ENCODE results near the gene TPP2.

The TPP2 gene

DNA sequence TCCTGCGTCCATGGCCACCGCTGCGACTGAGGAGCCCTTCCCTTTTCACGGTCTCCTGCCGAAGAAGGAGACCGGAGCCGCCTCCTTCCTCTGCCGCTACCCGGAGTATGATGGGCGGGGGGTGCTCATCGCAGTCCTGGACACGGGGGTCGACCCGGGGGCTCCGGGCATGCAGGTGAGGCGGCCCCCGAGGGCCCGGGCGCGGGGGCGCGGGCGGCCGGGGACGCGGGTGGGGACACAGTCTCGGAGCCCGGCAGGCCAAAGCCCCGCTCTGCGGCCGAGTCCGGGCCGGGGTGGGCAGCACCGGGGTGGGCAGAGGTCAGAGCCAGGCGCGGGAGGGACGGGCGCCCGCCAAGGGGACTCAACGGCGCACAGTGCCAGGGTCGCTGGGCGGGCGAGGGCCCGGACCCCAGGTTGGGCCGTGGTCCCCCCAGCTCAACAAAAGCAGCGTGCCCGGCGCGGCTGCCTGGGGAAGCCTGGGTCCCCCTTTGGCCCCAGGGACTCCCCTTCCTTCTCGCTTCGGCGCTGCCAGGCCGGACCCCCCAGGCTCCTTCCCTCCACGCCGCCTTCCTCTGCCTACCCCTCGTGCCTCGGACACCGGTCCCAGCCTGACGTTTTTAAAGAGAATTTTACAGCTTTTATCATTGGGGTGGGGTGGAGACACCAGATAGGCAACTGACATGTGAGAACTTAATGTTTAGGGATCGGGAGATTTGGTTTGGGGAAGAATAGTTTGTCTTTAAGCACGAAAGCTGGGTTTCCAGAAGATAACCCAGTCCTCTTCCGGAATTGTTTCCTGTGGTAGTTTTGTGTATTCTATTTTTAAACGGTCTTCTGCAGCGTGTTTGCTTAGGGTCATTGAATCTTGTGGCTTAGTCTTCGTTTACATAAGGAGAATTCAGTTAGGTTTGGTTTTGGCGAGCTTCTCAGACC, 509 bp downstream of the TPP2 start:
- DNase-seq (ENCODE audit: low spot score): no peak

DNA sequence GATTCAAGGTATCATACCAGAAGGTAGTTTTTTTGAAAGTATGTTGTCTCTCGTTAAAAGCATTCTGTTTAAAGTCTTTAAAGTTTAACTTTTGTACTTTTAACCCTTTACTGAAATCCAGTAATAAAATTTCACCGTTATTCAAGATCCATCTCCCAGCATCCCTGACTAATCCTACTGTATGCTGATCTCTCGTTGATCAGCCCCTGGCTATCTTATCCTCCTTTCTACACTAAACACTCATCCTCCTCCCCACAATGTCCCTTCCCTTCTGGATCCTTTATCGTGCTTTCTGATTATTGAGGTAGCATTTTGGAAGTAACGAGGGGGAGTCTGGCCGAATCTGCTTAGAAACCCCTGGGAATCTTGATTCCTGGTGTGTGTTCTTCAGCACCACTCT, 1.3 kb downstream of the TPP2 start:
- DNase-seq (ENCODE audit: low spot score): no peak

DNA sequence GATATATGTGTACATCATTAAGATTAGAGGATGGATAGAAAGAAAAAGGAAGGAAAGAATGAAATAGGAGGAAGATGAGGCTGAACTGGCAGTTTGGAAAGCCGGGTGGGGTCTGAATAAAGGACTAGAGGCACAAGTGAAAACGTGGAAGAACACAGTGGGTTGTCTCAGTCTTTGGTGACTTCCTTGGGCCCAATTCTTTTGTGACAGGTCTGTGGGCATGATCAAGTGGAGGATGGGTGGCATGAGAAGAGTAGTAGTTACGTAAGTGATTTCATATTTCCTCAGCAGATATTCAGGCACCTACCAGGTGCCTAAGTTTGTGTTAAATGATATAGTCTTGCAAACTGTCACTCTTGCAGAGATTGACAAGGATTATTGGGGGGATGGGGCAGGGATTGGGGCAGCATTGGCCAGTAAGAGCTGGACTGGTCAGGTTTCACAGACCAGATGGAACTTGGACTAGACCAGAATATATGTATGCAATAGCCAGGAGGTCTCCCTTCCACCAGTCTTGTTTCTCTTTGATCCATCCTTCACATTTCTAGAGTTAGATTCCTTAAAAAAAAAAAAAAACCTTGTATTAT, 2.7 kb downstream of the TPP2 start:
- no peak for DNase-seq (ENCODE audit: low spot score)

DNA sequence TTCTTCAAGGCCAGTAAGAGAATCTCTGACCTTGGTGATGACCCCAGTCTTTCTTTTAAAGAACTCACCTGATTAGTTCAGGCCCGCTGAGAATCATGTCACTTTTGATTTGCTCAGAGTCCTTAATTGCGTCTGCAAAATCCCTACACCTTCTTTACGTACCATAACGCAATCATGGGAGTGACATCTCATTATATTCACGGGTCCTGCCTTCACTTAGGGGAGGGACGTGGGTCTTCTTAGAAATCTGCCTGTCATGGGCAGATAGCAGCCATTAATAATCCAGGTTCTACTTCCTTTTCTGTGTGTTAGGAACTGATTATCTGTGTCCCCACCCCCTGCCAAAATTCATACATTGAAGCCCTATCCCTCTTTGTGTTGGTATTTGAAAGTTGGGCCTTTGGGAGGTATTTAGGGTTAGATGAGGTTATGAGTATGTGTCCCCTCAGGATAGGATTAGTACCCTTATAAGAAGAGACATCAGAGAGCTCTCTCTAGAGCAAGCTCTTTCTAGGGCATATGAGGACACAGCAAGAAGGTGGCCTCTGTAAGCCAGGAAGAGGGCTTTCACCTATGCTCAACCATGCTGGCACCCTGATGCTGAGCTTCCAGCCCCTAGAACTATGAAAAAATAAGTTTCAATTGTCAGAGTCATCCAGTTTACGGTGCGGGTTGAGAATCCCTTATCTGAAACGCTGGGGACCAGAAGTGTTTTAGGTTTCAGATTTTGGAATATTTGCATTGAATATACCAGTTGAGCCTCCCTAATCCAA, 9.9 kb downstream of the TPP2 start:
- no peak for DNase-seq (ENCODE audit: low spot score)

DNA sequence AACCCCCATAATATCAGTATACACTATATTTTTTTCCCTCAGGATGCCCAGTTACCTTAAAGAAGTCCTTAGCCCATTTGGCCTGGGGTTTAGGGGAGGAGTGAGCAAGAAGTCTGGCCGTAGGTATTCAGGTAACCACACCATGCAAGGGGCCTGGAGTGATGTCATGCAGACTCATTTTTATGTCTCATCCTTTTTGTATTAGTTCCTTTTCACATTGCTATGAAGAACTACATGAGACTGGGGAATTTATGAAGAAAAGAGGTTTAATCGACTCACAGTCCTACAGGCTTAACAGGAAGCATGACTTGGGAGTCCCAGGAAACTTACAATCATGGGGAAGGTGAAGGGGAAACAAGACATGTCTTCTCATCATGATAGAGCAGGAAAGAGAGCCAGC, 12.2 kb downstream of the TPP2 start:
- DNase-seq (ENCODE audit: low spot score): no peak

DNA sequence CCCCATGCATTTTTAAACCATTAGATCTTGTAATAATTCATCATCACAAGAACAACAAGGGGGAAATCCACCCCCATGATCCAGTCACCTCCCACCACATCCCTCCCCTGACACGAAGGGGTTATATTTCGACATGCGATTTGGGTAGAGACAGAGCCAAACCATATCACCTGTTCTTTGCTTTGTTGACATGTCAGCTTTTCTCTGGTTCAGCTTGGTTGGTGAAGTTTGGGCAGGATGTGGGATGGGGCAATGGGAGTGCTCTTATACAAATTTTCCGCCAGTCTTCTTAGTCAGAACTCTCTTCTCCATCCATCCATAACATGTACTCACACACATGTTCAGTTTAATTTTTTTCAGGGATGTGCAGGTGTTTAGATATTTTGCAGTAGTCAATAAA, 12.9 kb downstream of the TPP2 start:
- DNase-seq (ENCODE audit: low spot score): no peak

DNA sequence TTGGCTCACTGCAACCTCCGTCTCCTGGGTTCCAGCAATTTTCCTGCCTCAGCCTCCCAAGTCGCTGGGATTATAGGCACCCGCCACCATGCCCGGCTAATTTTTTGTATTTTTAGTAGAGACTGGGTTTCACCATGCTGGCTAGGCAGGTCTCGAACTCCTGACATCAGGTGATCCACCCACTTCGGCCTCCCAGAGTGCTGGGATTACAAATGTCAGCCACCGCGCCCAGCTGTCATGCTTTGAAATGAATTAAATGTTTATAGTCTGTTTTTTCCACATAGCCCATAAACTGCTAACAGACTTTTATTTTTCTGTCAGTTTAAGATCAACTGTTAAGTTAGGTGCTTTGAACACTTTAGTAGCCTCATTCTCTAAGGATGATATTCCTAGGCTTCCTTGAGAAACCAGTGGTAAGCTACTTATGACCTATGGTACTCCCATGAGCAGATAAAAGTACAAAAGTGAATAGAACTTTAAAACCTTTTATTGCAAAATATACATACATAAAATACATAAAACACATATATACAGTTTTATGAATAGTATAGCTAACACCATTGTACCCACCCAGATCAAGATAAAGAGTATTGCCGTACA, 13.6 kb downstream of the TPP2 start:
- no peak for DNase-seq (ENCODE audit: low spot score)

DNA sequence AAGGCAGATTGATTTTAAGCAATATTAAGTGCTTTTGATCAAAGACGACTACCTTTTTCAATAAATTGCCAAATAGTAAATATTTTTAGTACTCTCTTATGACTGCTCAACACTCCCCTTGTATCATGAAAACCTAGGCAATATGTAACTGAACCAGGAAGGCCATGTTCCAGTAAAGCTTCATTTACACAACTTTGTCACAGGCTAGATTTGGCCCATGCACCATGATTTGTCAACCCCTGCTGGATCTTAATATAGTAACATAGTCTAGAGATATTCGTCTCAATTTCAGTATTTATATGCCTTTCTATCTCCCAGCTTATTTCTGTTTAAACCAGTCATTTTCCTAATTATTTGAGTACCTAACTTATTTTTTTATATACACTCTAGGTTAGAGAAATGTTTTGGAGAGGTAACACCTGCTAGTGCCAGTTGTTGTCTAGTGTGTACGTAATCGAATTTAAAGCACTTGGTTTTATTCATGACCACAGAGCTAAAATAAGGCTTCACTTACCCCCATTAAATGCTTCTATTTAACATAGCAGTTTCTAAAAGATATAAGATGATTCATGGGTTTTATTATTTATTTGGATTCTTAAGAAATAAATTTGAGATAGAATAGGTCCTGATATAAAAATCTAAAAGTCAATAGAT, 21.0 kb downstream of the TPP2 start:
- DNase-seq (ENCODE audit: low spot score): no peak

DNA sequence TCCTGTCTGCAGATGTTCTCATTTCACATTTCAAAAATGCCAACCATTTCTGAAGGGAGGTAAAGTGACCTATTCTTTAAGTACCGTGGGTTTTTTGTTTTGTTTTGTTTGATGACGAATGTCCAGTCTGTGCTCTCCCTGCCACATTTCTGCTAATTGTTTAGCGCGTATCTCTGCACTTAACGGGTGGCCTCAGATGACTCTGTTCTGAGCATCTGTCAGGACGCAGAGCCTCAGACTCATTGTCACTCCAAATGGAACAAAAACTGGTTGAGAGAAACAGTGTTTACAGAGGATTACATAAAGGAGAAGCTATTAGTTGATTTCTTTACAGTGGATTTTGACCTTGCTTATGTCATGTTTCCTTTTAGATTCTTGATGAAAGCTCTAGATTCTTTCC, 23.7 kb downstream of the TPP2 start:
- DNase-seq (ENCODE audit: low spot score): no peak

DNA sequence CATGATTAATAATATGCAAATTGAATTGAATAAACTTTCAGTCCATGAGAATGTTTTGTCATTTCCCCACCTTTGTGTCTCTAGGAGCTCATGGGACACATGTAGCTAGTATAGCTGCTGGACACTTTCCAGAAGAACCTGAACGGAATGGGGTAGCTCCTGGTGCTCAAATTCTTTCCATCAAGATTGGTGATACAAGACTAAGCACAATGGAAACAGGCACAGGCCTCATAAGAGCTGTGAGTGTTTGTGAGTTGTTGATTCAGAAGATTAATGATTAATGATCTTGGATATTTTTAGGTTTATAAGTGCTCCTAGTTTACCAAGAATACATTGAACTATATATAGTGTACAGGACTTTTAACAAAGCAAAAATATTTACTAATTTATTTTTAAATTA, 30.1 kb downstream of the TPP2 start:
- DNase-seq (ENCODE audit: low spot score): no peak

DNA sequence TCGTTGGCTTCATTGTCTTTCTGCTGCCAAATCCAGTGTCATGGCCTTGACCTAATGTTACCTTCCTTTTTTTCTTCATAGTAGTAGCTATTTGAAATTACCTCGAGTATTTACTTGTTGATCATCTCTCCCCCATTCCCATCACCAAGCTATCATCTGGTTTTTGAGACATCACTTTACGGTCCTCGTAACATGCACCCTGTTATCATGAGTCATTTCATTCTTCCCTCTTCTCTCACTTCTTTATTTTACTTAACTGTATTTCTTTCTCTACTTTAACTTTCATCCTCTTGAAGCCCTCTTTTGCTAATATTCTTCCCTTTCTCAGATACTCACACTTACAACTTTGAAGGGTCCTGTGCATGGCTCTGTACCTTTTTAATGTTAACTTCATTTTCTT, 31.8 kb downstream of the TPP2 start:
- no peak for DNase-seq (ENCODE audit: low spot score)

DNA sequence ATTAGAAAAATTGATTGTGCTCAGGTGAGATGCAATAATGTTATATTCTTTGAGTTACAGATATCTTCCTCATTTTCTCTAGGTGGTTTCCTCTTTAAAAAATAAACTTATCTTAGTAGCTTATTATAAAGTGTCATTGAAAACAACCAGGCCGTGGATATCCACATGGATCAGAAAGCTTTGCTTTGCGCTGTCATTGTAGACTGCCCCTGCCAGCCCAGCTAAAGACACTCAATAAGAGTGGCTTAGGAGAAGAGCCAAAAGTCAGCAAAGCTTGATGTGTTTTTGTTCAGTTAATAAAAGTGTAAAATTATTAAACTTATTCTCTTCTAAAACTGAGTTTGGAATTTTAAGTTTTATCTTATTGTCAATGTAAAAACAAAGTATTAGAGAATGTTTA, 34.4 kb downstream of the TPP2 start:
- no peak for DNase-seq (ENCODE audit: low spot score)

DNA sequence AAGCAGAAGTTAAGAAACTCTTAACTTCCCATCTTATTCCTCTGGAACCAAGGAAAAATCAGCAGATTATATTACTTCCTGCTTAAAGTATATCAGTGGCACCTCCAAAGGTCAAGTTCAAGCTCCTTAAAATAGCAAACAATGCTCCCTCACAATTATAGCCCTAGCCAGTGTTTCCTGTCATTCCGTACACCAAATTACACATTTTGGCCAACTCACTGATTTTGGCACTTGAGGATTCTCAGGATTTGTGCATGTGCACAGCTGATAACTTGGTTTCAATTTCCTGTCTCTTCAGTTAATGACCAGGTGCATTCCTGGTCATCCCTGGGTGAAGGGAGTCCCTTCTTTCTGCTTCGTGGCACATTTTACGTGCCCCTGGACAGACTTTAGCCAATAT, 42.0 kb downstream of the TPP2 start:
- no peak for DNase-seq (ENCODE audit: low spot score)

DNA sequence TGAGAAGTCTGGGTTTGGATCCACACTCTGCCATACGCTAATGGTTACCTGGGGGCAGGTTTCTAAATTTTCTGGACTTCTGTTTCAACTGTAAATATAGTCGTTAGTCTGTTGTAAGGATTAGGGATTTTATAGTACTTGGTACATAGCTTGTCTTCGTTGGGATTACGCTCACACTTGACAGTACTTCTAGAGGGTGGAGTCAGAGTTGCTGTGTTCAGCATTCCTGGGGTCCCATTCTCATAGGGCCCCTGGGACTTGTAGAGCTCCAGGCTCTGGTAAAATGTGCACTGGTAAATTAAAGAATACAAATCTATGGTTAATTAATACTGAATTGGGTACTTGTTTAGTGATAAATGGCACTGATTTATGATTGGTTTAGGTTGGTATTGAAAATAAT, 45.2 kb downstream of the TPP2 start:
- DNase-seq (ENCODE audit: low spot score): no peak

DNA sequence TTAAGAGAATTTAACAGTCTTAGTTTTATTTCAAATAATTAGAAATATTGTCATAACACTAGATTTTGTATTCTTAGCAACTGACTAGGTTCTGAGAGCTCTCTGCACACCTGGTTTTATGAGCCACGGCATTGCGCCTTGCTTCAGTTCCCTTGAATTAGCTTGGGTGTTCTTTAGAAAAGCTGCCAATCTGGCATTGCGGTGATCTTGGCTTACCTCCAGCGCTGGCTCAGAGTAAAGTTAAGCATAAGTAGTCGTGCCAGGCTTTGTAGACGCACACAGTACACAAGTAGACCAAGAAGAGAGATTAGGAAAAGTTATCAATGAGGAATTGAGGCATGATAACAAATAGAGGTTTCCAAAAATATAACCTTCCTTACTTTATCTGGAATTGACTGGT, 45.7 kb downstream of the TPP2 start:
- no peak for DNase-seq (ENCODE audit: low spot score)

DNA sequence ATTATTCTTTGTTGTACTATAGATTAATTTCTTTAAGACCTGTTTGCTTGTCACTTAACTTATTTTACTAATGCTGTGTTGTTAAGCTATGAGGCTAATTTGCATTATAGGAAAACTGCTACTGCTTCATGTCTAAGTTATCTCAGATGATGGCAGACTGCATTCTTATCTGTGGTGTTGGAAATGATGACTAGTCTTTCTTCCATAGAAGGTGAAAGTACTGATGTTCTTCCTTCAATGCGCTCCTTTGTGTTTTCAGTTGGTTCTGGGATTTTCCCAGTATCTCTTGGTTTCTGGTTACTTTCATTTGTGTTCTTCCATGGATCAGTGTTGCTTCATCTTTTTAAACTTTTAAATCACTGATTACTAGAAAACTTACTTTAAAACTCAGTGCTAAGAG, 46.9 kb downstream of the TPP2 start:
- no peak for DNase-seq (ENCODE audit: low spot score)

DNA sequence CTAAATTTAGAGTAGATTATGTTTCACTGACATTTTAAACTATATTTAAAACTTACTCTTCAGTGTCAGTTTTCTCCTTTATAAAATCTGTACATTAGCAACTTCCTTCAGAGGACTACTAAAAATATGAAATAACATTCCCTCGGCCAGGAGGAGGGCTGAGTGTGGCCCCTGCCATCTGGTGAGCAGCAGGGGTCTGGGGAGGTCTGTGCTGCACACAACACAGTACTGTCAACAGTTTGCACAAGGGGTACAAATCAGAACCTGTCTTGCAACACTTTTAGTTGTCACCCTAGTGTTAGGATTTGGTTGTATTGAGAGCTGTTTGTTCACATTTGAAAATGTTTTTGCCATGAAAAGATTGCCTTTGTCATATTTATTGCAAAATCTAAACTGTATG, 48.9 kb downstream of the TPP2 start:
- DNase-seq (ENCODE audit: low spot score): no peak

DNA sequence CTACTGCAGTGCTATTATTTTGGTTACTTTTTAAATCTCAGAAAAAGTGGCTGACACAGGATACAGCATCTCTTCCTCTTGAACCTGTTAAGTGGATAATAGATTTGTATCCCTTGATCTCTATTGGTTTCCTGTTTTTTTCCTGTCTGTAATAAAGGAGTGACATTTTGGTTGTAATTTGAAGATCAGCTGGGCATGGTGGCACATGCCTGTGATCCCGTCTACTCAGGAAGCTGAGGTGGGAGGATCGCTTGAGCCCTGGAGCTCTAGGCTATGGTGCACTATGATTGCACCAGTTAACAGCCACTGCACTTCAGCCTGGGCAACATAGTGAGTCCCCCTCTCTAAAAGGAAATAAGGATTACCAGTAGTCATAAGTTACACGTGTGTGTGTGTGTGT, 51.3 kb downstream of the TPP2 start:
- no peak for DNase-seq (ENCODE audit: low spot score)

DNA sequence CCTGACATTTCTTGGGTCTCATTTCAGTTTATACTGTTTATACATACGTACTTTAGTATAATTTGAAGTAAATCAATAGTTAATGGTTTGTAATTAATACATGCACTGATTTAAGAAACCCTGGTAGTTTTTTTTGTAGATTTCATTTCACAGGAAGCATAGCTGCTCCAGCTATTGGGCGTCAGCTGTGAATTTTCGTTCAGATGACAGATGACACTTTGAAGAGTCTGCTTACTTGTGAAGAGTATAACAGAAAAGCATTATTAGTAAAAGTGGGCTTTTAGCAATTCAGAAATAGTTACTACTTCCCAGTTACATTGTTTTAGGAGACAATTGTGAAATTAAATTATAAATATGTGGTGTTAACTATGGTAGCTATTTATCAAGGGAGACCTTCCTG, 53.7 kb downstream of the TPP2 start:
- DNase-seq (ENCODE audit: low spot score): no peak

DNA sequence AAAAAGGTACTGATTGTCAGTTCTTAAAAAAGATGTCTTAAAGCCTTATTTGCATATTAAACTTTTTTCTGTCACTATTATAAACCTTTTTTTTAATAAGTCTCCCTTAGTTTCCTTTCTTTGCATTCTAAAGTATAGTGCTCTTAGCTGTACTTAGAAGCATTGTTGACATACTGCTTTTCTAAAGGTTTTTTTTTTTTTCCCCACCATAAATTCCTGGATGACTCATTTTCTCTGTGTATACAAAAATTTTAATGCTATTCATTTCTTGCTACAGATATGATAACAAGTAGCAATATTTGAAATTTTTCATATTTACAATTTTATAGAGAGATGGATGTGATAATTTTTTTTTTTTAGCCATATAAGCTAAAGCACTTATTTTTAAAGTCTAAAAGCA, 54.6 kb downstream of the TPP2 start:
- peak; percentile 21 for DNase-seq (ENCODE audit: low spot score)

DNA sequence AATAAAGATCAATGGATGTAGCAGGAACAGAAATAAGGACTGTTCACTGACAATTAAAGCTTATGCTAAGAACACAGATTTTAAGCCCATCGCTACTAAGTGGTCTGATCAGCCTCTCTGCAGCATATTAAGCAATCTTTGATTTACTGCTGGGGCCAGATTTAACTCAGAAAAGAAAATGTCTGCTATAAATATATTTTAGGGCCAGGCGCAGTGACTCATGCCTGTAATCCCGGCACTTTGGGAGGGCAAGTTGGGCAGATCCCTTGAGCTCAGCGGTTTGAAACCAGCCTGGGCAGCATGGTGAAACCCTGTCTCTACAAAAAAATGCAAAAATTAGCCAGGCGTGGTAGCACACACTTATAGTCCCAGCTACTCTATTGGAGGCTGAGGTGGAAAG, 55.1 kb downstream of the TPP2 start:
- DNase-seq (ENCODE audit: low spot score): no peak

DNA sequence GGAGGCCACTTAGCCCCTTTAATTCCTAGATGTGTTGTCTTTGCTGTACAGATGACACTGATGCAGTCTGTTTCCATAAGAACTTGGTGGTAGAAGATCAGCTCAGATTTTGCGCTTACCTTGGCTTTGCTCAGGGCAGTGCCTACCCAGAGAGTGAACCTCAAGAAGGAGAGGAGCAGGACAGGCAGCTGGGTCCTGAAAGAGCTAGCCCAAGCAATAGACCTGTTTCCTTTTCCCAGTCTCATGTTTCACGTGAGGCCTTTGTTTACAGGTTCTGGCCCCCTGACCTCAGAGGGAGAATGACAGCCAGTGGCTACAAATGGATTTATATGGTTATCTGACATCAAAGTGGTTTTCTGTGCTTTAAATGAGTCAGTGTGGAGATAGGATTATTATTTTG, 58.0 kb downstream of the TPP2 start:
- DNase-seq (ENCODE audit: low spot score): no peak
